ENCODE data around the gene ERO1B.

GRCh38 chr1:236281654-236282424 lies at the start of gene ERO1B:
- TF ChIP-seq GATA3 (IDR thresholded peaks at IDR 0.05; ENCODE audit: low read depth, low read length) (no peak), GATA2 (IDR thresholded peaks at IDR 0.05; ENCODE audit: low read depth, low read length) (no peak)
